GM12891 (cell line): ENCODE results near the gene MLLT10.

Source experiments
- DNase-seq: peaks from one replicate; pipeline ENCODE4 v3.0.0; 2011; ENCODE audit warnings: low spot score; ENCODE audit not compliant: insufficient read length
- FAIRE-seq: peaks from 2 replicates; lab custom pipeline; 2011; peaks lifted over from hg19 to GRCh38; lab: Jason Lieb, UNC
- PAX5 ChIP-seq: IDR thresholded peaks from 2 replicates; pipeline ENCODE4 v1.6.1; 2011; ENCODE audit warnings: low read length, moderate library complexity, mild to moderate bottlenecking; ENCODE audit not compliant: insufficient read depth, severe bottlenecking
- POLR2A ChIP-seq: IDR thresholded peaks from 2 replicates; pipeline ENCODE4 v1.6.1; 2011; ENCODE audit warnings: low read depth, low read length, control low read depth
- POLR2AphosphoS5 ChIP-seq: IDR thresholded peaks from 2 replicates; pipeline ENCODE4 v1.6.1; 2011; ENCODE audit warnings: low read depth, low read length, control low read depth
- POU2F2 ChIP-seq: IDR thresholded peaks from 2 replicates; pipeline ENCODE4 v1.6.1; 2011; ENCODE audit warnings: low read depth, mild to moderate bottlenecking, control low read depth, low read length, moderate library complexity
- SPI1 ChIP-seq: IDR thresholded peaks from 2 replicates; pipeline ENCODE4 v1.6.1; 2011; ENCODE audit warnings: low read depth, low read length, control low read depth
- TAF1 ChIP-seq: IDR thresholded peaks from 2 replicates; pipeline ENCODE4 v1.6.1; 2011; ENCODE audit warnings: low read depth, low read length, control low read depth

Gene MLLT10

GRCh38 chr10:21740989-21741388 is 207.0 kb downstream of the MLLT10 start:
- TF ChIP-seq POLR2A (no peak), POLR2AphosphoS5 (no peak), POU2F2 (no peak), SPI1 (no peak), TAF1 (no peak), PAX5 (no peak)
- FAIRE-seq: no peak
- no peak for DNase-seq

- FAIRE-seq: no peak
- TF ChIP-seq POLR2A: no peak
- no peak for TF ChIP-seq POU2F2
- TF ChIP-seq PAX5: no peak
- TF ChIP-seq TAF1: no peak
- TF ChIP-seq POLR2AphosphoS5: no peak
- no peak for TF ChIP-seq SPI1
- no peak for DNase-seq
Observed at GRCh38 chr10:21742740-21743412, 208.8 kb downstream of the MLLT10 start.

- FAIRE-seq (no peak), DNase-seq (no peak)
- TF ChIP-seq POLR2AphosphoS5: no peak
- TF ChIP-seq PAX5: no peak
- no peak for TF ChIP-seq SPI1
- no peak for TF ChIP-seq POU2F2
- no peak for TF ChIP-seq POLR2A
- no peak for TF ChIP-seq TAF1
Observed at GRCh38 chr10:21744223-21744622, 210.2 kb downstream of the MLLT10 start.

GRCh38 chr10:21746118-21746517 is 212.1 kb downstream of the MLLT10 start:
- DNase-seq (no peak), FAIRE-seq (no peak)
- TF ChIP-seq PAX5 (no peak), SPI1 (no peak), TAF1 (no peak), POLR2AphosphoS5 (no peak)

GRCh38 chr10:21747809-21748208 is 213.8 kb downstream of the MLLT10 start:
- TF ChIP-seq POLR2AphosphoS5 (no peak), SPI1 (no peak), TAF1 (no peak), PAX5 (no peak), POLR2A (no peak), POU2F2 (no peak)
- FAIRE-seq (no peak), DNase-seq (no peak)

GRCh38 chr10:21749788-21750187 is 215.8 kb downstream of the MLLT10 start:
- FAIRE-seq (no peak), DNase-seq (no peak)
- TF ChIP-seq SPI1: no peak
- no peak for TF ChIP-seq POLR2A
- no peak for TF ChIP-seq POLR2AphosphoS5
- no peak for TF ChIP-seq PAX5
- TF ChIP-seq POU2F2: no peak
- TF ChIP-seq TAF1: no peak

- no peak for DNase-seq
- TF ChIP-seq PAX5 (no peak), POLR2A (no peak), TAF1 (no peak), SPI1 (no peak), POU2F2 (no peak), POLR2AphosphoS5 (no peak)
- no peak for FAIRE-seq
Observed at GRCh38 chr10:21750424-21750823, 216.4 kb downstream of the MLLT10 start.

- no peak for DNase-seq
- no peak for FAIRE-seq
- TF ChIP-seq PAX5 (no peak), POLR2AphosphoS5 (no peak), TAF1 (no peak), POU2F2 (no peak), POLR2A (no peak), SPI1 (no peak)
Observed at GRCh38 chr10:21751341-21752310, 217.6 kb downstream of the MLLT10 start.

- TF ChIP-seq SPI1 (no peak), PAX5 (no peak), POU2F2 (no peak), TAF1 (no peak), POLR2AphosphoS5 (no peak), POLR2A (no peak)
- DNase-seq (no peak), FAIRE-seq (no peak)
Observed at GRCh38 chr10:21753497-21754270, 219.7 kb downstream of the MLLT10 start.
